Peyer's patch (tissue), 4 donors: Measurements from ENCODE around the gene BHLHA15.

ENCODE experiments used
- POLR2A ChIP-seq, 2 donors: fragments of 450-650 bp; IDR thresholded peaks; one replicate each; pipeline ENCODE4 v1.5.1; 2017; ENCODE audit warnings: antibody characterized with exemption in 2 of 2, mild to moderate bottlenecking in 2 of 2, moderate library complexity in 2 of 2
- TF ChIP-seq, protein P1 (sequence below), 6 experiments: fragments of 450-650 bp in 4 of 6; fragments of 200-600 bp in 2 of 6; sonication (generic) in 1 of 6; IDR thresholded peaks; one replicate each; pipeline ENCODE4 v1.5.1; 2017 to 2019; ENCODE audit warnings: antibody characterized with exemption in 6 of 6, mild to moderate bottlenecking in 3 of 6, moderate library complexity in 1 of 6

DNA sequence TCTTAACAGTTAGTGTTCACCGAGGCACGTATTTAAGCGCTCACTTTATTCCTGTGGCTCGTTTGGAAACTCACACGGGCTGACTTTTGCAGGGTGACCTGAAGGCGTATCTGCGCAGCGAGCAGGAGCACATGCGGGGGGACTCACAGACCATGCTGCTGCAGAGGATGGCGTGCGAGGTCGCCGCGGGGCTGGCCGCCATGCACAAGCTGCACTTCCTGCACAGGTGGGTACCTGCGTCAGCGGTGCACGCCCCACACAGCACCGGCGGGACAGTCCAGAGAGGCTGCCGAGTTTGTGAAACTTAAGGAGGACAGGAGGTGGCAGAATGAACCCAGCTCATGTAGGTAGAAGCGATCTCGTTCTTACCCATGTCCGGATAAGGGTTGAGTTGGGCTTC, 39.8 kb upstream of the BHLHA15 start:
- TF ChIP-seq, protein P1, sequence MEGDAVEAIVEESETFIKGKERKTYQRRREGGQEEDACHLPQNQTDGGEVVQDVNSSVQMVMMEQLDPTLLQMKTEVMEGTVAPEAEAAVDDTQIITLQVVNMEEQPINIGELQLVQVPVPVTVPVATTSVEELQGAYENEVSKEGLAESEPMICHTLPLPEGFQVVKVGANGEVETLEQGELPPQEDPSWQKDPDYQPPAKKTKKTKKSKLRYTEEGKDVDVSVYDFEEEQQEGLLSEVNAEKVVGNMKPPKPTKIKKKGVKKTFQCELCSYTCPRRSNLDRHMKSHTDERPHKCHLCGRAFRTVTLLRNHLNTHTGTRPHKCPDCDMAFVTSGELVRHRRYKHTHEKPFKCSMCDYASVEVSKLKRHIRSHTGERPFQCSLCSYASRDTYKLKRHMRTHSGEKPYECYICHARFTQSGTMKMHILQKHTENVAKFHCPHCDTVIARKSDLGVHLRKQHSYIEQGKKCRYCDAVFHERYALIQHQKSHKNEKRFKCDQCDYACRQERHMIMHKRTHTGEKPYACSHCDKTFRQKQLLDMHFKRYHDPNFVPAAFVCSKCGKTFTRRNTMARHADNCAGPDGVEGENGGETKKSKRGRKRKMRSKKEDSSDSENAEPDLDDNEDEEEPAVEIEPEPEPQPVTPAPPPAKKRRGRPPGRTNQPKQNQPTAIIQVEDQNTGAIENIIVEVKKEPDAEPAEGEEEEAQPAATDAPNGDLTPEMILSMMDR (IDR thresholded peaks at IDR 0.05) = no peak
- TF ChIP-seq POLR2A (IDR thresholded peaks at IDR 0.05) = no peak
